Measurements from ENCODE around the gene ZNF141.

GRCh38 chr4:337932-338758 lies 531 bp downstream of the ZNF141 start:
- TF ChIP-seq TOX (CRISPR knock-in tag; IDR thresholded peaks at IDR 0.05; ENCODE audit: borderline replicate concordance), result no peak
- TF ChIP-seq CREB5 (CRISPR knock-in tag; IDR thresholded peaks at IDR 0.05; ENCODE audit: low read depth), result no peak
- TF ChIP-seq RARB (CRISPR knock-in tag; IDR thresholded peaks at IDR 0.05), result no peak
- no peak for TF ChIP-seq ZNF70 (CRISPR knock-in tag; IDR thresholded peaks at IDR 0.05)
- no peak for TF ChIP-seq ZFP30 (CRISPR knock-in tag; IDR thresholded peaks at IDR 0.05)
- no peak for TF ChIP-seq ARNTL (CRISPR knock-in tag; IDR thresholded peaks at IDR 0.05; ENCODE audit: borderline replicate concordance, low read depth)
- TF ChIP-seq PPARA (CRISPR knock-in tag; IDR thresholded peaks at IDR 0.05; ENCODE audit: borderline replicate concordance), result no peak
- no peak for TF ChIP-seq ZNF565 (CRISPR knock-in tag; conservative IDR thresholded peaks at IDR 0.05; ENCODE audit: low read depth)

Measured in SK-N-SH treated with all-trans-retinoic acid at 6 μM for 48 hours (cell line).